Activated CD8-positive, alpha-beta memory T cell treated with anti-CD3 and anti-CD28 coated beads for 1 hour (primary cell): ENCODE data around the gene RAPGEF3.

Source experiments
- DNase-seq, 2 donors: peaks; one replicate each; pipeline ENCODE4 v3.0.0-alpha.2; 2020; ENCODE audit warnings: low read depth in 1 of 2; ENCODE audit errors: extremely low read depth in 1 of 2

The RAPGEF3 gene

DNA sequence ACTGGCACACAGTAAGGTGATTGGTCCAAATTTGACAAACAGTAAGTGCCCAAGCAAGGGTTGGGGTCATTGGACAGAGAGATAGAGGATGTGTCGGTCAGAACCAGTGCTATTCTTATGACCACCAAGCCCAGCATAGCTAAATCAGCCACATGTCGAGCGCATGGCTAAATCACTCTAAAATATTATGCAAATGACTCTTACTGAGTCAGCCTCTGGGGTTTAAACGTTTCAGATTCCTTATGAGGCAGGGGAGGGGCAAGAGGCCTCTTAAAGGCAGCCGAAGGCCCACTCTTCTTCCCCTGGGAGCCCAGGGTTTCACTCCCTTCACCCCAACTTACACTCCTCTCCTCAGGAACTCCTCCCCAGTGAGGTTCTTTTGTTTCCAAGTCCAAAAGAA lies 32.8 kb downstream of the RAPGEF3 start:
- no peak for DNase-seq

DNA sequence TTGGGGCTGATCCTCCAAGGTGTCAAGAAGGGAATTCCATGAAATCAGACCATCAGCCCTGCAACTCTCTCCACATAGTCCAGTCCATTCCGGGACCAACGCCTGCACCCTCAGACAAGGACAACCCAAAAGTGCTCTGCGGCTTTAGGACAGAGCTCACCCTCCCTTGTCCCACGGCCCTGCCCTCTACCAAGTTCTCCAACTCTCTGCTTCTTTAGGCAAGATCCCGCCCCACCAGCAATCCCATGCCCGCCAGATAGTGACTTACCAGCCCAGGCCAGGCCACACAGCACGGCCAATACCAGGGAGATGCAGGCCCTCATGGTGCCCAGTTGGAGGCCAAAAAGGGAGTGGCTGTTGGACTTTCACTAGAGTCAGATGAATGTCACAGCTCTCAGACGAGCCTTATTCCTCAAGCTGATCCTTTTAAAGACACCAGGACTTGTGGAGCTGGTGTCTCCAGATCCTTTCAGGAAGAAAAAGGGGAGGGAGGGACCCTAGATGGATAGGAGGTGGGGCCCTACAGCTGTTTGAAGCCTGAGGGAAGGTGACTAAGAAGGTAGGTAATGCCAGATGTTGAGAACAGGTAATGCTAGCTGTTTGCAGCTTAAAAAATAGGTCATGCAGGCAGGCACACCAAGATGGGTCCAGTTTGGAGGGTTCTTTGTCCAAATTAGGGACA lies 33.4 kb downstream of the RAPGEF3 start, which contains the start of gene ENDOU:
Gene ENDOU, minus strand, starts transcription at position 400 of the 682 bp plus-strand sequence. Its CDS starts 77 bp downstream, at position 323.
- DNase-seq, result no peak

DNA sequence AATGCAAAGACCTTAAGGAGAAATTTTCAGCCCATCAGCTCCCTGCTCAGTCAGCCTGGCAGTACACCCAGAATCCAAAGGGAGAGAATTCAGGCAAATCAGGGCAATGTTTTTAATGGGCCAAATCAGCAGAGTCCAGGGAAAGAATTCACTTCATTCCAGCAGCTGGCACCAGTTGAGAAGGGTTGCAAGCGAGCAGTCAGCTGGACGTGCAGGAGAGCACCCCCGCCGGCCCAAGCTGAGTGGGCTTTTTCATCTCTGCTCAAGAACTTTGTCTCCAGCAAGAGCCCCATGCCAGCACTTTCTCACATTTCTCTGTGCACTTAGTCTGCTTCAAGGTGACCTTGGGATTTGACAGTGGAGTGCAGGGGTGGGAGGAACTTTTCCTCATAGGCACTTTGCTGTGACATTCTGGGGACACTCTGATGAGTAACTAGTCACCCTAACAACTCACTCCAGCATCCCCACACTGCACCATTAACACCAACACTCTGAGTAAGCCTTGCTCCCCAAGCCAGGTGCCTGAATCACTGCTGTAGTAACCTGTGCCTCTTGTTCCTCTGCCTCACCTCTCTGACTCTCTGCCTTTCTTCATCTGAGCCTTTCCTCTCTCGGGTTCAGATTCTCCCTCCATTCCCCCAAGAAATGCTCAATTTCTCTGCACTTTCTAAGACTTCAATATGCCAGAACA lies 35.6 kb downstream of the RAPGEF3 start:
- no peak for DNase-seq

DNA sequence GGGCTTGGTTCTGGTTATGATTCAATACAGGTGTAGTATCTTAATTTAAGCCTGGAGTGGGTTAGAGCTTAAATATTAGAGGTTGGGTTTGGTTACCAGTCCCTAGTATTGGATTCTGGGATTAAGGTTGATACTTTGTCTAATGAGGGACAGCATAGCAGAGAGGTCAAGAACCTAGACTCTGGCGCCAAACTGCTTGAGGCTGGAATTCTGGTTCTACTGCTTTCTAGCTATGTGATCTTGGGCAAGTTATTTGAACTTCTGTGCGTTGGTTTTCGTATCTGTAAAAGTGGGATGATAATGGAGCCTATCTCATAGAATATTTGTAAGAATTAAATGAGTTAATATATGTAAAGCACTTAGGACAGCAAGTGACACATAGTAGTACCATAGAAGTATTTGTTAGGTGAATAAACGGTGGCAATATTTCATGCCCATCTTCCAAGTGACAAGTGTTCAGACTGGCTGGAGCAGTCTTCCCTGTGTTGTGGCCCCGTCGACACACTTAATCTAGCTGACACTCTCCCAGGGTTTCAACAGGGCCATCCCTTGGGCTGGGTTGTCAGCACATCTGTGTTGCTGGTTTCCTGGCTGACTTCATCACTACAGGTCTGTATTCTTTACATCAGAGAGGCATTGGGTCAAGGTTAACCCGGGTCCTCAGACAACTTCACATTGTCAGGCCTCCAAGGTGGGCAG lies 36.4 kb downstream of the RAPGEF3 start:
- DNase-seq, result no peak

DNA sequence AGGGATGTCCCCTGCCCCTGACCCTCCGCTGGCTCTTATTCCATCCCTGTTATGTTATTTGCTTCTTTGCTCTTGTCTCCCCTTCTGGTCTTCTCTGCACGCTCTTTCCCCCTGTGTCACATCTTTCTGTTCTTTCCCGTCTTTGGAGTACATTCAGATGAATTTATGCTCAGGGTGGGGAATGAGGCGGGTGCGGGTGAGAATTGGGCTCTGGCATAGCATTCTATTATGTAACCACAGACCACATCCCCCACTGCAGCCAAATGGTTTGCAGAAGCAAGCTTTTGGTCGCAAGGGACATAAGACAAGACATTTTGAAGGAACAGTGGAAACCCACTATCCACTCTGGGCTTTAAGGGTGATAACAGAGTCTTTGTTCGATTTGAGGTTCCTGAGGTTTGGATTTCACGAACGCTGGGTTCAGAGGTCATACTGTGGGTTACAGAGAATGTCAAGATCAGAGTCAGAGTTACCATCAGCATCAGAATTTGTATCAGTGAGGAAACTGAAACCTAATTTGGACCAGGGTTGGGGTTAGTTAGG lies 37.2 kb downstream of the RAPGEF3 start:
- DNase-seq, result no peak

DNA sequence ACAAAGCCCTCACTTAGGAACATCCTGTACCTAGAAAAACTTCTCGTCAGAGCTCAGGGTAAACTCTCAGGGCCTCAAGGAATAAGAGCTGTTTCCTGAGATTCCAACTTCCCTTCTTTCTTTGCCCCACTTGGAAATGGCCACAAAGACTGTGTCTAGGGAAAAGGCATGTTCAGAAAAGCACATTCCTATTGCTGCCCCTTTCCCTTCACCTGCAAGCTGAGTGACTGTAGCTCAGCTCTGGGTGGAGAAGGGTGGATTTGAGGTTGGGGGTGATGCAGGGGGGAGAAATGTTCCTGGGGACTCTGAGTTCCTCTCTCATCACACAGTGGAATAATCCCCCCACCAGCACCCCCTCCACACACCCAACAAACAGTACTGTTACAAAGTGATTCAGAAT lies 40.1 kb downstream of the RAPGEF3 start:
- no peak for DNase-seq

DNA sequence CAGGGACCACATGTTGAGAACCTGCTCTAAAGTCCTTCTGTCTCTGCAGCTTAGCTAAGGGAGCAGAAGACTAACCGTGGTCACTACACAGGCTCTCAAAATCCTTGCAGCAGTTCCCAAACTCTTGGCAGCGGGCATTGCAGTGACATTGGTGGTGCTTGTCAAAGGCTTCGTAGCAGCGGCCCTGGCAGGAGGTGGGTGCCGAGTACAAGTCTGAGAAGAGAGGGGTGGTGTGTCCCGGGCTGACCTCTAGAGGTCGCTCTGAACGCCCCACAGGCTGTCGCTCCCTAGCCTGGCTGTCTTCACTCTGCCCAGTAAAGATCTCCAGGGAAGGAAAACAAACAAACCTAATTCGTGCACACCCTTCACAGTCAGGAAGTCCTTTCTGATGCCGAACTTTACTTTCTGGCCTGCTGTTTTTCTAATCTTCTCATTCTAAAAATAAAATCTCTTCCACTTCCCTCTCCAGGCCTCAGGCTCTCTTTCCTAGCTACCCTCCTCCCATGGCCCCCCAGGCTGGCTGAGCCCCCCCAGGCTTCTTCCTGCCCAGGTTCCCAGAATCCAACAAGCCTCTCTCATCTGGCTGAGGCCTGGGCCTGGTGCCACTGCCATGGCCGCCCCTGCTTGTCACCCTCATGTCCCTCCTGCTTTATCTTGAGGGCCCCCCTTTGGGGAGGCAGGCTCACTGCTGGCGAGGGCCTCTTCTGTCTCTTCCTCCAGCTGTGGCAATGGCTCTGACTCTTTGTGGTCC lies 41.1 kb downstream of the RAPGEF3 start:
- DNase-seq, result no peak

DNA sequence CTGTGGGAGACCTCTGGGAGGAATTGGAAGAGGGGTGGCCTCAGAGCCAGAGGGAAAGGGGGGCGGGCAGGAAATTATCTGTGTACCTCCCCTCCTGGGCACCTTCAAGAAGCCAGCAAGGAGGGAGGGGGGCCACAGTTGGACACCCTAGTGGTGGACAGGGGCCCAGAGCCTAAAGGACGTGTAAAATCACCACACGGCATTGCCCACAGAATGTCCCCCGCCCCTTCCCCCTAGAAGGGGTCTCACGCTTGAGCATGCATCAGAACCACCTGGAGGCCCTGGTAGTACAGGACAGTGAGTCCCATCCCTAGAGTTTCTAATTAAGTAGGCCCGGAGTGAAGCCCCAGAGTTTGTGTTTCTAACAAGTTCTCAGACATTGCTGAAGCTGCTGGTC lies 41.6 kb downstream of the RAPGEF3 start:
- DNase-seq, result no peak

DNA sequence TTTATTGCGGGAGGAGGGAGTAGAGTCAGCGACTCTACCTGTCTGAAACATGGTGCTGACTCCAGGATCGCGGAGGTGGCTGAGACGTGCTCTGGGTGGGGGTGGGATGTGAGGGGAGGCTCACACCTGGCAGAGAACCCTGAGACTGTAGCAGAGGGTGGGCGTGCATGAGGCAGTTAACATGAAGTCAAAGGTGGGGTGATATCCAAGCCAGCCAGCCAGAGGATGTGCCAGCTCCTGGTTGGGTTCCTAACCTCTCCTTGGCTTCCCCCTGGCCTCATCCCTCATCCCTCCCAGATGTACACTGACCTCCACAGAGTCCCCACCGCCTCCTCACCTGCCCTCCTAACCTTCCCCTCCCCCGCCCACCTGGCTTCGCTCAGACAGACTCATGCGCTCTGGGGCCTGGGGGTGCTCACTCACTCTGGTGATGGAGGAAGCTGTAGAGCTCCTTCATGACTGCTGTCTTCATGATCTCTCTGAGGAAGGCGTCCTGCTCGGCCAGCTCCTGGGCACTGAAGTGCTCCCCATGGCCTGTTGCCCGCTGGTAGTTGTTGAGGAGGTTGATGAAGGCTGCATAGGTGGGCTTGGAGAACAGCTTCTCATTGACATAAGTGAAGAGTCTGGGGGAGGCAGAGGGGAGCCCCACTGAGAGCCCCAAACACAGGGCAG lies 42.7 kb downstream of the RAPGEF3 start:
- no peak for DNase-seq

DNA sequence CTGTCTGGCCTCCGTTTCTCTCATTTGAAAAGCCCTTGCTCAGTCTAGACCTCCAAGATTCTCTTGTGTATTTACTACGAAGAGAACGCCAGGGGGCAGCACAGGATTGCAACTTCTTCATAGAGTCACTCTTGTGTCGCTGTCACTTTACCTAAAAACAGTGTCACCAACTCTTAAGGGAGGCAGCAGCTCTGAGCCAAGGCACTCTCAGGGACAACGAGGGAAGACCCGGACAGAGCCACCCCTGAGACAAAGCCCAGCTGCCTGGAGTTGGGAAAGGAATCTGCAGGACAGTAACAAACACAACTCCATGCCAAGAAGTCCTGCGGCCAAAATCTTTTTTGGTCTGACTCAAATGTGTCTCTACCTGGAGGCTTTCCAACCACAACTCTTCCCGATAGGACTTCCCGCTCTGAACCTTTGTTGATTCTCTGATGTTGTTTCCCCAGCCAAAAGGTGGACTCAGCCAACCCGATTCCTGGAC lies 43.2 kb downstream of the RAPGEF3 start:
- peak; percentile 65 to 69 for DNase-seq

DNA sequence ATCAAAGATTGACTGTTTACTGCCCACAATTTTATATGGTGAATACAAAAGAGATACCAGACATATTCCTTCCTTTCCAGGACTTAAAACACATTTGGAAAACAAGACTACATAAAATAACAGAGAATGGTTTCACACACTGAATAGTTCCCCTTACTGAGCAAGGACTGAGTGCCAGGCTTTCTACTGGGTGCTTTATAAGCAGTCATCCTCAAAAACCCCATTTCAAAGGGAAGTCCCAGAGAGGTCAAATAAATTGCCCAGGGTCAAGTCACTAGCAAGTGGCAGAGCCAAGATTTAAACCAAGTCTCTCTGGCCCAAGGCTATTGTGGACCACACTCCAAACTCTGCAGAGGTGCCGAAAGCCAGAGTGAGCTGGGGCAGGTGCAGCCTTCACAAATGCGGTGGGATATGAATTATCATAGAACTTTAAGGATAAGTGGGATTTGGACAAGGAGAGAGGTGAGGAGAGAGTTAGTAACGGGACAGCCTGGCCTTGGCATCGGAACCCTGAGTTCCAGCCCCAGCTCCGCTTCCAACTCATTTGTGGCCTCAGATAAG lies 43.8 kb downstream of the RAPGEF3 start:
- no peak for DNase-seq

DNA sequence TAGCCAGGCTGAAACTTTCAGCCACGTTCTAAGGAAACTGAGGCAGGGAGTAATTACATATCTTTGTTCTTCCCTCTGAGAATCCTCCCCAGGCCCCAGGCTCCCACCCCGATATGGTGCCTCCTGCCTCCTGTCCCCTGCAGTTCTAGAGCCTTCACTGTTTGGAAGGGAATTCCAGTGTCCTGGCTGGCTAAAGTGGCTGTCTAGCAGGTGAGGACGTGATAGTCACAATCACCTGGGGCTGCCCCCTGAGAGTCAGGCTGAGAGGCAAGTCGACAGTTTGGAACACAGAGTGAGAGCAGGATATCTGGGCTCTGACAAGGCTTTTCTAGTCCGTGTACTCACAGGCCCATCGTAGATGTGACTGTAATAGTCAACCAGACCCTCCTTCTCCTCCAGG lies 46.5 kb downstream of the RAPGEF3 start:
- no peak for DNase-seq

DNA sequence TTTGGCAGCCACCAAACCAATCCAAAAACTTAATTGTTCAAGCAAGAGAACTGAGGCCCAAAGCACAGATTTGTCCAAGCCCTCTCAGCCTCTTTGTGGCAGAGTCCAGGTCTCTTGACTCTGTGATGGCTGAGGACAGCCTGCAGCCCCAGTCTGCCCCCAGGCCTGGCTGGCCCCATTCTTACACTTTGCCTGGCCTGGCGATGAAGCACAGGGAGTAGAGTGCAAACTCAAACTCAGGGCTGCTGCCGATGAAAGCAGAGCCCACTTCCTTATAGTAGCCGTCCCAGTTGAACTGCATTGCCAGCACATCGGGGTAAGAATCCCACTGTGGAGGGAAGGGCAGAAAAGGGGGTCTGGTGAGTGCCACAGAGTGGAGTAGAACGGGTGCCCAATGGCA lies 47.2 kb downstream of the RAPGEF3 start:
- DNase-seq, result no peak

DNA sequence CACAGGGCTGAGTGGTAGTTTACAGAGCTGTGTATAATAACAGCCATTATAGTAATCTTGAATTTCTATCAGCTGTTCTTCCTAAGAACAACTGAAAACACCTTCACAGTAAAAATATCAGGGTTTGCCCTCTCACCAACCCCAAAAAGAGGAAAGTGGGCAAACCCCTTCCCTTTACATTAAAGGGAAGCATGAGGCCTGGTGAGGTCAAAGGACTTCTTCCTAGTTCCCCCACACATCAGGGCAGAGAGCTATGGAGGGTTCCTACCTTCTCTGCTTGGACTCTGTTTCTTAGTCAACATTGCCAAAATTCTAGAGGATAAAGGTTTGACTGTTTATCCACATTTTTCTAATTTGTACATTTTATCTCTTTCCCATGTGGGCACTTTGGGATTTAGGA lies 48.4 kb downstream of the RAPGEF3 start:
- DNase-seq, result no peak

DNA sequence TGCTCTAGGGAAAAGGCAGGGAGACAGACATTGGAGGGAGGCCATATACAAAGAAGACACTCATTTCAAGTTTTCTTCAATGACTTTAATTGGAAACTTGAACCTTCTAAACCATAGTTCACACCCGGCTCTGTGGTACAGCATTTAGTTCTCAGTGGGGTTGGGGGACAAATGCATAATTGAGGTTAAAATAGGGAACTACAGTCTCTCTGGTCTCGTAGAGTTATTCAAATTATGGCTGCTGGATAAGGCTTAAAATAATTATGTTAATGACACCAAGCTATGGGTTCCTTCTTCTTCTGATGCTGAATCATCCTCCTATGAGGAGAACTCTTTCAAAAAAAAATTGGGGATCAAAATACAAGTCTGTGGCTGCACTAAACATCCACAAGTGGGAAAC lies 49.0 kb downstream of the RAPGEF3 start:
- no peak for DNase-seq

DNA sequence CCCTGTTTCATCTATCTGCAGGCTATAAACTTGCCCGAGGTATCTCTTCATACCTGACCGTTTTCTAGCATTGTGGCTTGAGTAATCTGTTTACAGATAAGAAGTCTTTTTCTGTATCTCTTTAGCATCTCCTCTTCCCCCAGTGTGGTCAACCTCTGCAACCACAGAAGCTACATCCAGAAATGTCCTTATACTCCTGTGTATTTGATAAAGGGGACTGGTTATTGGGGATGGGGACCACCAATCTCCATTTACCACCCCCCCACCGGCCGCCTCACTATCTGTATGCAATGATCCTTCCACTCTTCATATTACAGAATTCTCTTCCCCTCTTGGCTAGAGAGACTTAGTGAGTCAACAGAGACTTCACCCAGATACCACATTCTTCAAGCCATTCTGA lies 49.4 kb downstream of the RAPGEF3 start:
- DNase-seq, result no peak

DNA sequence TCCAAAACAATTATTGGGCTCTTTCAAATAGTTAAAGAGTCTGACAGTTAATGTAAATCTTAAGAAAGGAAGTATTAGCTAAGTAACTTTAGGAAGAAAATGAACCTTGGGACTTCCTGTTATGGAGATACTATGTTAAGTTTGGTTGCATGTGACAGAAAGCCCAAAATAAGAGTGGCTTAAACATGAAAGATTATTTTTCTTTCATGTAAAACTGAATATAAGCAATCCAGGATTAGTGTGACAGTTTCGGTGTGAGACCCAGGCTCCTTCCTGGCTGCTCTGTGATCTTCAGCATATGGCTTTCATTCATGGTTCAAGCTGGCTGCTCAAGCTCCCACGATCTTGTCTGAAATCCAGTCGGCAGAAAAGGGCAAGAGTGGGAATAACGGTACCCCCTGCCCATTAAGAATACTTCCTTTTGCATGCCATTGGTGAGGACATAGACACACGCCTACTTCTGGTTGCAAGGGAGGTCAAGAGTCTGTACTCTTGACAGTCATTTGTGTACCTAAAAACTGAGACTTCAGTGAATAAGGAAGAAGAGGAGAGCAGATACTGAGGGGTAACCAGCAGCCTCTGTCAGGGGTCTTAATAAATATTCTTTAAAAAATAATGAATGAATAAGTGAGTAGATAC lies 50.7 kb downstream of the RAPGEF3 start:
- DNase-seq, result no peak

DNA sequence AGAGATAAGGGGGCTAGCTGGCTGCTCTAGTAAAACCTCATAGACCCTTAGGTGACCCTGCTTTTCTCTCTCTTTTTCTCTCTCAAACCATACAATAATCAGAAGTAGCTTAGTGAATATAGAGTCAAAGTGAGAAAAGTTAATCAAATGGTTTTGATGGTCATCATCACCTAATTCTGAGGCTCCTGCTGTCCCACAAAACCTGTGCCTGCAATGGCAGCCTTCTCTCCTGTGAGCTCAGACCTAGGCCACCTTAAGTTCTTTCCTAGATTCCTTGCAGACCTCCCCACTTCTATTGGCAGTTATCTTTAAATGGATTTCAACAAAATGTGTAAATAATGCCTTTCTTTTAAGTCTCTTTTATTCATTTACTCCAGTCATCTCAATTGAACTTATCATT lies 51.3 kb downstream of the RAPGEF3 start:
- no peak for DNase-seq

DNA sequence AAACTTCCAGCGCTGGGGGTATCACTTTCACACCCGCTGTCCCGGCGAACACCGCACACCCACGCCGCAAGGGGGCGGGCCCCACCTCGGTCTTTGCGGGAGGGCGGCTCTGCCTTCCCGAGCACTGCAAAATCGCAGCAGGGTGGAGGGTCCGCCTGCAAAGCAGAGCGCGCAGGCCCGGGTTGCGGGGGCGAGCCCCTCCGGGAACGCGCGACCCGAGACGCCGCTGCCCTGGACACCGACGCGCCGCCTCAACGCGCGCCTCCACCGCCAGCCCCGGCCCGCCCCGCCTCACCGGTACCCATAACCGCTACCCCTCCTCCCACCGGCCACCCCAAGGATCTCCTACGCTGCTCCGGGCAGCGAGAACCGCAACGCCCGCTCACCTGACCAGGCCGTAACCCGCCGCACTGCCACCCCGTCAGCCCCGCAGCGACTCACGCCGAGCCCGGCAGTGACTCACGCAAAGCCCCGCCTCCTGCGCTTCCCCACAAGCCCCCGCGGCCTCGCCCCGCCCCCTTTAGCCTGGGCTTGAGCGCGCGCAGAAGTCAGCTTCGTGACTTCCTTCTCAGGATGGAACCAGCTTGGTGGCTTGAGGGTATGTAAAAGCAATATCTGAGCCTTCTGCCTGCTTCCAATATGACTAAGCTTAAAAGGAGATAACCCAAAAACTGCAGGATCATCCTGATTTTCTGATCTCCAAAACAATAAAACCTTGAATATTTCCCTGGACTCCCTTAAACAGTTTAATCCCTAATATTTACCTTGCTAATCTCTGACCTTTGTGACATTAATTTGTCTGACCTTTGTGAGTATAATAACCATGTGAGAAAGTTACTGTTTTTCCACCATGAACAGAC lies 52.9 kb downstream of the RAPGEF3 start, which contains the start of gene RPAP3:
Gene RPAP3, minus strand, starts transcription at position 465 of the 860 bp plus-strand sequence. CDS start 3,190 bp downstream, outside the sequence.
- DNase-seq, result peak; percentile 87 to 98
